GM10266 (cell line): ENCODE results near the gene UBASH3B.

ENCODE experiments used
- DNase-seq: peaks from one replicate; pipeline ENCODE4 v3.0.0; 2012; ENCODE audit errors: extremely low spot score
- CTCF ChIP-seq: IDR thresholded peaks from 2 replicates; pipeline ENCODE4 v1.5.1; 2012; ENCODE audit warnings: mild to moderate bottlenecking, low read depth; ENCODE audit not compliant: control insufficient read depth, insufficient read depth; ENCODE audit errors: missing control alignments

UBASH3B gene

GRCh38 chr11:122743949-122744348 is 88.4 kb downstream of the UBASH3B start:
- peak; percentile 66 for DNase-seq
- TF ChIP-seq CTCF = no peak

DNA sequence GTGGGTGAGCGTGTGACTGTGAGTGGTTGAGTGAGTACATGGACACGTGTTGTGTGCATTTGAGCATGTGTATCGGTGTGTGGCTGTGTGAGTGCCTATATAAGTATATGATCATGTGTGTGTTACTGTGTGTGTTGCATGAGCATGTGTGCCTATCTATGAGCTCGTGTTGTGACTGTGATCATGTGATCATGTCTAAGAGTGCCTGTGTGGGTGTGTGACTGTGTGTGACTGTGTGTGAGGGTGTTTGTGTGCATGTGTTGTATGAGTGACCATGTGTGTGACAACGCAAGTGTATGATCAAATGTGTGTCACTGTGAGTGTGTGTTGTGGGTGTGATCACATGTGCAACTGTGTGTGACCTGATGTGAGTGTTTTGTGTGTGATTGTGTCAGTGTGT is 88.8 kb downstream of the UBASH3B start:
- no peak for TF ChIP-seq CTCF
- no peak for DNase-seq

DNA sequence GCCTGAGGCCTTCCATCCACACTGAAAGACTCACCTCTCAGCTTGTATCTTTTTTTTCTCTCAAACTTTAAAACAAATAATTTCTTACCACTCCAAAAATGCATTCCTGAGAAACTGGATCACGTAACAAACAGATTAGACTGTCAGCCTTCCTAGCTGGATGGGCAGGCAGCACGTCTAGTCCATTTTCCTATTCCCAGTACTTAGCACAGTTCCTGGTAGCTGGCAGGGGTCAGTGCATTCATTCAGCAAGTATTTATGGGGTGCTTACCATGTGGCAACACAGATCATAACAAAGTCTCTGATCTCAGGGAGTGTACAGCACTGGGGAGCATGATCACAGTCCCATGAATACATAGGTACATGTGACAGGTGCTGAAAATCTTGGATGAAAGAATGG is 89.6 kb downstream of the UBASH3B start:
- TF ChIP-seq CTCF = no peak
- DNase-seq = no peak

DNA sequence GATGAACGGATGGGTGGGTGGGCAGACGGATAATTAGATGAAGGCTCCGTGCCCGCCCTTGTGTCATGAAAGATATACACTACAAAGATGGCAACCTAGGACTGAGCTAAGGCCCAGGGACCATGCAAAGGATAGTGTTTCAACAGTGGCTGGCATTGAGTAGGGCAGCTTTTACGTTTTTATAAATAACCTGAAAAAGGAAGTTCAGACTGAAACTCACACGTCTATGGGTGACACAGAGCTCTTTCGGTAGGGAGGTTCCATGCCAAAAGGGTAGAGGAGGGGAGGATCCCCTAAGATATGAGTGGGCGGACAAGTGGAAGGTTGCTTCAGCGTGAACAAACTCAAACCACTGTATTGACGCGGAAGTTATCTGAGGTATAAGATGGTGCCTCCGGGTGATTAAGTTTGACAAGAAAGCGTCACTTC is 90.5 kb downstream of the UBASH3B start:
- TF ChIP-seq CTCF = no peak
- DNase-seq = peak; percentile 81

- no peak for DNase-seq
- no peak for TF ChIP-seq CTCF
These were observed 91.2 kb downstream of the UBASH3B start for GRCh38 chr11:122746611-122747244.

DNA sequence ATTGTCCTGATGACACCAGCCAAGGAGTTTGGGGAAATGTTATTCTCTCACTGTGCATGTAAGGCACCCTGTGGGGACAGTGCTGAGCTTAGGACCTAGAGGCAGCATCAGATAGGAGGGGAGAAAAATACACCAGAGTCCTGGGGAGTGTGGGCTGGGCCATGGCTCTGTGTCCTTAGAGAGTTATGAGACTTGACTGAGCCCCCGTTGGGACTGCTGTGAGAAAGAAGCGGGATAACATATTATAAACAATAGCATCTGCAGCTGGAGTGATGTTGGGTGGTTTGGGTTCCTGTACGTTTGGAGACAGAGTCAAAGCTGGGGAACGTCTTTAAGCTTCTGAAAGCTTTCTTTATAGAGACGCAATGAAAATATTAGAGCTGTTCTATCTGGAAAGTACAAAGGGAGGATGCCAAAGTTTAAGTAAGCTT is 91.8 kb downstream of the UBASH3B start:
- TF ChIP-seq CTCF = no peak
- no peak for DNase-seq

DNA sequence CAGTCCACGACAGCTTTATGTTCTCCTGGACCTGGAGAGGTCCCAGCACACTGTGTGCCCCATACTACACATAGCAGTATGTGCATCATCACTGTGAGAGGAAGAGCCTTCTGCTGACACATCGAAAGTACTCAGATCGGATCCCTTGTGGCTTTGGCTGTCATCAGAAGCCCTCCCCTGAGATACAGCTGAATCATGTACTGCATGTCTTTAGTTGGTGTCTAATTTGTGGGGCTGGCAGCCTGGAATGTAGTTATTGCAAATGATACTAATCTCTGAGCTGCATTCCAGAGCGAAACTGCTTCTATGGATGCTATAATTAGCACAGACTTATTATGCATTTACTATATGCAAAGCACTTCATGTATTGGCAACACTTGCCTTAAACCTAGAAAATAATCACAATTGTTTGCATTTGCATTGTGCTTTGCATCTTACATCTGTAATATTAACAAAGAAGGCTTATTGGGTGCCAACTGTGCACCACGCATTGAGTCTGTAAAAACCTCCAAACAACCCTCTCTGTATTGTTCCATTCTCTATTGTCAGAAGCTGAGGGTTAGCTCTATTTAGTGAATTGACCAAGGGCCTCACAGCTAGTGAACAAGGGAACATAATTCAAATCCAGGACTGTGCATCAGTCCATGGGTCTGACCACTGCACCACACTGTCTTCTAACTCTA is 93.6 kb downstream of the UBASH3B start:
- TF ChIP-seq CTCF = no peak
- peak; percentile 73 for DNase-seq
